Measurements from ENCODE around the gene TSPAN4.

Gene TSPAN4

GRCh38 chr11:802018-802617, 40.5 kb upstream of the TSPAN4 start:
- Histone ChIP-seq H3K4me1 (ENCODE audit: insufficient read depth, insufficient read length) (peaks cover 27% of the 10 kb centered on the region), H3K4me3 (ENCODE audit: insufficient read length, low read depth) (no peak overlapping the region), H3K9ac (ENCODE audit: insufficient read length, low read depth) (peak overlapping the region; percentile 5), H3K36me3 (ENCODE audit: insufficient read depth, insufficient read length, low read length) (peaks cover 52% of the 10 kb centered on the region), H3K9me3 (ENCODE audit: insufficient read depth, low read length) (no peaks in the 10 kb centered on the region), H3K27me3 (ENCODE audit: insufficient read depth, insufficient read length) (no peaks in the 10 kb centered on the region)
- TF ChIP-seq SUZ12 (IDR thresholded peaks at IDR 0.05; ENCODE audit: extremely low read depth, insufficient read depth, insufficient read length) = no peak
- TF ChIP-seq YY1 (IDR thresholded peaks at IDR 0.05; ENCODE audit: insufficient read depth, insufficient read length) = no peak
- TF ChIP-seq ZNF274 (IDR thresholded peaks at IDR 0.05; ENCODE audit: low read depth, low read length) = no peak
- DNase-seq (ENCODE audit: low read depth, low spot score) = no peak

GRCh38 chr11:802693-803466, 39.8 kb upstream of the TSPAN4 start:
- peaks cover 27% of the 10 kb centered on the region for H3K4me1 ChIP-seq (ENCODE audit: insufficient read depth, insufficient read length)
- H3K9ac ChIP-seq (ENCODE audit: insufficient read length, low read depth) = peak overlapping the region; percentile 96
- no peaks in the 10 kb centered on the region for H3K9me3 ChIP-seq (ENCODE audit: insufficient read depth, low read length)
- no peaks in the 10 kb centered on the region for H3K27me3 ChIP-seq (ENCODE audit: insufficient read depth, insufficient read length)
- peaks cover 52% of the 10 kb centered on the region for H3K36me3 ChIP-seq (ENCODE audit: insufficient read depth, insufficient read length, low read length)
- no peak for DNase-seq (ENCODE audit: low read depth, low spot score)
- TF ChIP-seq YY1 (IDR thresholded peaks at IDR 0.05; ENCODE audit: insufficient read depth, insufficient read length) (no peak), SUZ12 (IDR thresholded peaks at IDR 0.05; ENCODE audit: extremely low read depth, insufficient read depth, insufficient read length) (no peak), ZNF274 (IDR thresholded peaks at IDR 0.05; ENCODE audit: low read depth, low read length) (no peak)
- peak overlapping the region; percentile 4 for H3K4me3 ChIP-seq (ENCODE audit: insufficient read length, low read depth)

- Histone ChIP-seq H3K4me3 (ENCODE audit: insufficient read length, low read depth) (peak overlapping the region; percentile 75), H3K27me3 (ENCODE audit: insufficient read depth, insufficient read length) (no peaks in the 10 kb centered on the region), H3K4me1 (ENCODE audit: insufficient read depth, insufficient read length) (peaks cover 26% of the 10 kb centered on the region), H3K9me3 (ENCODE audit: insufficient read depth, low read length) (no peaks in the 10 kb centered on the region), H3K36me3 (ENCODE audit: insufficient read depth, insufficient read length, low read length) (peaks cover 52% of the 10 kb centered on the region), H3K9ac (ENCODE audit: insufficient read length, low read depth) (peak overlapping the region; percentile 96)
- DNase-seq (ENCODE audit: low read depth, low spot score) = no peak
- TF ChIP-seq ZNF274 (IDR thresholded peaks at IDR 0.05; ENCODE audit: low read depth, low read length) (no peak), SUZ12 (IDR thresholded peaks at IDR 0.05; ENCODE audit: extremely low read depth, insufficient read depth, insufficient read length) (no peak), YY1 (IDR thresholded peaks at IDR 0.05; ENCODE audit: insufficient read depth, insufficient read length) (no peak)
Measured at GRCh38 chr11:803467-803742, 39.2 kb upstream of the TSPAN4 start.

GRCh38 chr11:803770-804598, 38.7 kb upstream of the TSPAN4 start:
- Histone ChIP-seq H3K4me3 (ENCODE audit: insufficient read length, low read depth) (peak overlapping the region; percentile 75), H3K9me3 (ENCODE audit: insufficient read depth, low read length) (no peaks in the 10 kb centered on the region), H3K9ac (ENCODE audit: insufficient read length, low read depth) (peak overlapping the region; percentile 96), H3K36me3 (ENCODE audit: insufficient read depth, insufficient read length, low read length) (peaks cover 50% of the 10 kb centered on the region), H3K4me1 (ENCODE audit: insufficient read depth, insufficient read length) (peaks cover 25% of the 10 kb centered on the region), H3K27me3 (ENCODE audit: insufficient read depth, insufficient read length) (no peaks in the 10 kb centered on the region)
- TF ChIP-seq SUZ12 (IDR thresholded peaks at IDR 0.05; ENCODE audit: extremely low read depth, insufficient read depth, insufficient read length) (no peak), ZNF274 (IDR thresholded peaks at IDR 0.05; ENCODE audit: low read depth, low read length) (no peak), YY1 (IDR thresholded peaks at IDR 0.05; ENCODE audit: insufficient read depth, insufficient read length) (no peak)
- DNase-seq (ENCODE audit: low read depth, low spot score) = no peak

- Histone ChIP-seq H3K36me3 (ENCODE audit: insufficient read depth, insufficient read length, low read length) (peaks cover 44% of the 10 kb centered on the region), H3K4me1 (ENCODE audit: insufficient read depth, insufficient read length) (peaks cover 21% of the 10 kb centered on the region), H3K9ac (ENCODE audit: insufficient read length, low read depth) (peak overlapping the region; percentile 96), H3K27me3 (ENCODE audit: insufficient read depth, insufficient read length) (no peaks in the 10 kb centered on the region), H3K4me3 (ENCODE audit: insufficient read length, low read depth) (peak overlapping the region; percentile 75), H3K9me3 (ENCODE audit: insufficient read depth, low read length) (no peaks in the 10 kb centered on the region)
- DNase-seq (ENCODE audit: low read depth, low spot score) = no peak
- TF ChIP-seq YY1 (IDR thresholded peaks at IDR 0.05; ENCODE audit: insufficient read depth, insufficient read length) (no peak), ZNF274 (IDR thresholded peaks at IDR 0.05; ENCODE audit: low read depth, low read length) (no peak), SUZ12 (IDR thresholded peaks at IDR 0.05; ENCODE audit: extremely low read depth, insufficient read depth, insufficient read length) (no peak)
Measured at GRCh38 chr11:804599-804964, 38.1 kb upstream of the TSPAN4 start.

GRCh38 chr11:808427-809286, 34.0 kb upstream of the TSPAN4 start:
- no peaks in the 10 kb centered on the region for H3K27me3 ChIP-seq (ENCODE audit: insufficient read depth, insufficient read length)
- H3K9me3 ChIP-seq (ENCODE audit: insufficient read depth, low read length) = no peaks in the 10 kb centered on the region
- peaks cover 20% of the 10 kb centered on the region for H3K4me1 ChIP-seq (ENCODE audit: insufficient read depth, insufficient read length)
- H3K36me3 ChIP-seq (ENCODE audit: insufficient read depth, insufficient read length, low read length) = peaks cover 41% of the 10 kb centered on the region
- H3K9ac ChIP-seq (ENCODE audit: insufficient read length, low read depth) = peak overlapping the region; percentile 98
- H3K4me3 ChIP-seq (ENCODE audit: insufficient read length, low read depth) = peak overlapping the region; percentile 98
- TF ChIP-seq ZNF274 (IDR thresholded peaks at IDR 0.05; ENCODE audit: low read depth, low read length) (no peak), YY1 (IDR thresholded peaks at IDR 0.05; ENCODE audit: insufficient read depth, insufficient read length) (no peak), SUZ12 (IDR thresholded peaks at IDR 0.05; ENCODE audit: extremely low read depth, insufficient read depth, insufficient read length) (no peak)
- no peak for DNase-seq (ENCODE audit: low read depth, low spot score)

Measured in NT2/D1 (cell line).